ENCODE measurements around the gene ZNF638. TPM values are rescaled to one million over a fixed set of nuclear protein-coding genes. Genes with fewer than 3 reads are reported as not detected.
"Not testable (repeated sequence)": the region's sequence is repeated elsewhere in the genome, so short reads cannot be mapped to it uniquely, and the experiment has no call there.

ZNF638 gene
- total RNA-seq, 1 donor from 2014 or later: 93.5 TPM

DNA sequence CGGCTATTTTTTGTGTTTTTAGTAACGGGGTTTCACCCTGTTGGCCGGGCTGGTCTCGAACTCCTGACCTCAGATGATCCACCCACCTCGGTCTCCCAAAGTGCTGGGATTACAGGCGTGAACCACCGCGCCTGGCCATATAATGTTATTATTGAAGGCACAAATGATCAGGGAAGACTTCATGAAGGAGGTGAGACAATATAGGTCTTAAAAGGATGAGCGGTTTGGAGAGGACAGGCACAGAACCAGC lies 326 bp upstream of the ZNF638 start:
- not testable (repeated sequence) for DNase-seq (ENCODE audit: low spot score)

DNA sequence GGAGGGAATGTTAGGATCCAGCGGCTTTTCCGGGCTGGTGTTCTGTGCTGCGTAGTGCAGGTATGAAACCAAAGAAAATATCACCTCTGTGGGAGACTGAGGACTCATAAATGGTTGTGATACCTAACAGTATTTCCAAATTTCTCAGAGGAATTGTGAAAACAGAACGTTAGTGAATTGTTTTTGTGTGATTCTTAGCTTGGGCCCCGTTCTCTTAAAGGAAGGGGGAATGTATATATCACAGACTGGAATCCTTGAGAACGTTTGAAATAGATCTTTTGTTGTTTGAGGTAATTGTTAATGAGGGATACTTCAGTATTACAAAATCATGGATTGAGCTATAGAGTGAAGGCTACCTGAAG lies 834 bp downstream of the ZNF638 start:
- DNase-seq (ENCODE audit: low spot score): no peak

DNA sequence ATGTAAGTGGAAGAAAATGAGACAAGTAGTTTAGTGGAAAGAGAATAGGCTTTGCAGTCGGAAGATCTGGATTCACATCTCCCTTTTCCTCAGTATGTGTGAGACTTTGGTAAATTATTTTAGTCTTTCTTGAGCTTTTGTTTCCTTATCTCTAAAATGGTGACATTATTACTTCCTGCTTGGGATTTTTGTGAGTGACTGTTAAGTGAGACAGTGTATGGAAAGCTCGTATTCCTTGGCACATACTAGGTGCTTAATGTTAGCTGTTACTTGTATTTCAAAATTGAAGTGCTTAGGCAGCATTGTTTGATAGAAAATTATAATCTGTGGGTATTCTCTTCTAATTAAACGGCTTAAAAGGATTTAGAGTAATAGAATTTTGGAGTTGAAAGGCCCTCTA lies 2.0 kb downstream of the ZNF638 start:
- DNase-seq (ENCODE audit: low spot score): no peak

DNA sequence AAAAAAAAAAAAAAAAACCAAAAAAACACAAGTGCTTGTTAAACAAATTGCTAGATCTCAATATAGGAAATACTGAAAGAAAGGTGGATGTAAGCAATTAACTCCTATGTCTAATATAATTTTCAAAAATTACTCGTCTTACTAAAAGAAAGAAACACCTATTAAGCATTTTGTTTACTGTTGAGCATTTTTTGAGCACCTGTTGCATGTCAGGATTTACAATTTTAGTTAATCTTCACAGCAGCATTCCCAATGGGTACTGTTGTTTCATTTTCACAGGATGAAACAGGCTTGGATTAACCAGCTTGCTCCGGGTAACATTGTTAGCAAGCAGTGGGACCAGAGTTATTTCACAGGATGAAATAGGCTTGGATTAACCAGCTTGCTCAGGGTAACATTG lies 4.8 kb downstream of the ZNF638 start:
- no peak for DNase-seq (ENCODE audit: low spot score)

DNA sequence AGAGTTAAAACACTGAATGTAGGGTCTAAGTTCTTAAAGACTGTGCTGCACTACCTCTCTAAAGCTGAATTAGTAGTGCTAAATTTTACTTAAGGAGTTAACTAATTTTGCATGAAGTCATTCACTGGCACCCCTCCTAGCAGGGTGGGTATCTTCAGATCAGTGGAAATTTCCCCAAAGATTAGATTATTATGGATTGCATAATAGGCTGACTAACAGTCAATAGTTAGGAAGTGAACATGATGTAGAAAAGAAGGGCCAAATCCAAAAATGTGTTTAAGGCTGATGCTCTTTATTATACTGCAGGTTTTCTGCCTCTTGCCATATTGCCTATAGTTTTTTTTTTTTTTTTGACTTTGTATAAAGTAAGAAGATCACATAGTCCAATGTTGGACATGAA lies 5.2 kb downstream of the ZNF638 start:
- no peak for DNase-seq (ENCODE audit: low spot score)

DNA sequence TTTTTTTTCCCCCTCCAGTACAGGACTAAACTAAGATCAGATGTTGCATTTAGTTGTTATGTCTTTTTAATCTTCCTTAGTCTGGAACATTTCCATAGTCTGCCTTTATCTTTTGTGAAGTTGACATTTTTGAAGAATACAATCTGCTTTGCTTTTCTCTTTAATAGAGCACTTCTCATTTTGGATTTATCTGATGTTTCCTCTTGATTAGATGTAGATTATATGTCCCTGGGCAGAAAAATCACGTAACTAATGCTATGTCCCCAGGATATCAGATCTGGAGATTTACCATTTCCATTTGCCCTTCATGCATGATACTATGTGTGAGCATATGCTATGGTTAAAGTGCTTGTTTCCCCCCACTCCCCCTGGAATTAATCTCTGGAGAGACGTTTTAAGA lies 6.2 kb downstream of the ZNF638 start:
- no peak for DNase-seq (ENCODE audit: low spot score)

DNA sequence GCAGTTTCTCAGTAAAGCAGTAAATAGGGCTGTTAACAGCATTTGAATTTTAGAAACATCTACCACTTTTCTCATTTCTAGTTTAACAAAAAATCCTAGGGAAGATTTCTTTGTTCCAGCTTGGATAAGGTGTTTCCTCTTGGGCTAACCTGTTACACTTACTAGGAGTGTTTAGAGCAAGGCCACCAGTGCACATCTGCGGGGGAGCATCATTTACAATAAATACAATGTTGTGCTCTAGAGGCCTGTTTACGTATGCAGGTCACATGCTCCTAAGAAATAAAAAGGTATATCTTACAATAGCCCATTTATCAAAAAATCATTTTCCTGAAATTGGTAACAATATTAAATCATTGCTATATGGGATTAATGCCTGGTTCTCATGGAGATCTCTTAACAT lies 8.1 kb downstream of the ZNF638 start:
- DNase-seq (ENCODE audit: low spot score): no peak

DNA sequence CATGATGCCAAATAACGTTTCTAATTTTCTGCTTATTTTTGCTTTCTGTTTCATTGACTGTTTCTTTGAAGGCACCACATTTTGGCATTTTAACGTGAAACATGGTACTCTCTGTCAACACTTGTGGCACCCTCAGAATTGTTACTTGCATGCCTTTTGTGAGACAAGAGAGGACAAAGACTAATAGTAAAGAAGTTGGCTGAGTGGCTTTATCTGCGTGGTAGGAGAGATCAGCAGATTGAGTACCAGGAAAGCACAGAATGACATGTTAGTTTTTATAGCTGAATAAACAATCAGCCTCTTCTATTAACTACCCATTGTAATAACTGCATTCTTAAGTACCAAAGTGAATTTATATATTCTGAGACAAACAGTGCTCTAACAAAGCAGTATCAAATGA lies 8.6 kb downstream of the ZNF638 start:
- no peak for DNase-seq (ENCODE audit: low spot score)

DNA sequence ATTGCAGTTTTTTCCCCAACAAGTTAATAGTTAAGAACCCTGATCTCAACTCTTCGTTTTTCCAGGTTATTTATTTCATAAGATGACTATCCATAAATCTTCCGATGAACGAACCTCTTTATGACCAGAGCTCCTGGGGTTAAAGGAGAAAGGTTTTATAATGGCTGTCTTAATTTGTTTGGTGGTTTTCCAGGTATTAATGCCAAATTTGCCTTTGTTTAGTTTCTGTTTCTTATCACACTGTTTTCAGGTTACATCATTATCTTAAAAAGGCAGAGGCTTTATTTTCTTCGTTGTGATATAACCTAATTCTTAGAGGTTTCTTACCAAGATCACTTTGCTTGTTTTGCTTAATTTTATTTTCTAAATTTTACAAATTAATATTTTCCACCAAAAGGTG lies 10.1 kb downstream of the ZNF638 start:
- DNase-seq (ENCODE audit: low spot score): no peak

DNA sequence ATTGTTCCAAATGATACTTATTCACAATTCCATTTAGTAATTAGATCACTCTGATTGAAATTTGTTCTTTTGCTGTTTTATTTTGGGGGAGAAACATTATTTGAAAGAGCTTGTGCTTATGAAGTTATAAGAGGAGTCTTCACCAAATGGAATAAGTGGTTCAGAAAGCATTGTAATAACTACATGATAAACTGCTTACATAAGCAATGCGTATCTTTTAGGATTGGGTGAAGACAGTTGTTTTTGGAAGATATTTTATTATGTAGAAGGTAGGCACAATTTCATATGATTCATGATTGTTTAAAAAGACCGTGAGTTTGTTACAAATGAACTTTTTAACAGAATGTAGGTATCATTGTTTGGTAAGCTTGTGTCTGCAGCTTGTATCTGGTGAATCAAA lies 14.5 kb downstream of the ZNF638 start:
- no peak for DNase-seq (ENCODE audit: low spot score)

DNA sequence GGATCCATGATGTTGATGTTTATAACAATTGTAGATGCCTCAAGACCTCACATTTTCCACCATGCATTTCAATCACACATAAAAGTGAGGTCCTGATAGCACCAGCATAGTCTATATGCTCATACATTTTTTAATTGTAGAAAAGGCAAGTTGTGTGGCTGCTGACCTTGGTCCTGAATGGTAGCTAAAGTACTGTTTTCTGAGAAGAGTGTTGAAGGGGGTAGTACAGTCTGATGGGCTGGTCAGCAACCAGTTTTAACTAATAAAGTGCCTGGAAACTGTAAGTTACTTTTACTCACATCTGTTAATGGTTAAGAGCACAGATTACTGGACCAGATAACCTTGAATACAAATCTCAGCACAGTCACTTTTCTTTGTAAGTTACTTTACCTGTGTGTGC lies 15.9 kb downstream of the ZNF638 start:
- no peak for DNase-seq (ENCODE audit: low spot score)

DNA sequence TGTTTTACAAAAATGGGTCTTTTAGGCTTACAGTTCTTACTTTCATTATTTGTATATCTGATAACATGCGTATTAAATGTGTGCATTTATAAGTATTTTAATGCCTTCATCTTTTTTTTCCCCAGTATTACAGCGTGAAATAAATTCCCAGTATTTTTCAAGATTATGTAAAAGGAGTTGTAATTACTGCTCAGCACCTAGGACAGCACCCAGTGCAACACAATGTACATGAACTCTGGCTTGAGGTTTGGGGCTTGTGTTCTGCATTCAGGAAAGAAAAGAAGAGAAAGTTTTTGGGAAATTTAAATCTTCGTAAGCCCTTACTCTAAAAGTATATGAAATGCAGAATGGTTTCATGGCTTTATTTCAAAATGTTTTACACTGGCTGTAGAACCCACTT lies 16.7 kb downstream of the ZNF638 start:
- no peak for DNase-seq (ENCODE audit: low spot score)

DNA sequence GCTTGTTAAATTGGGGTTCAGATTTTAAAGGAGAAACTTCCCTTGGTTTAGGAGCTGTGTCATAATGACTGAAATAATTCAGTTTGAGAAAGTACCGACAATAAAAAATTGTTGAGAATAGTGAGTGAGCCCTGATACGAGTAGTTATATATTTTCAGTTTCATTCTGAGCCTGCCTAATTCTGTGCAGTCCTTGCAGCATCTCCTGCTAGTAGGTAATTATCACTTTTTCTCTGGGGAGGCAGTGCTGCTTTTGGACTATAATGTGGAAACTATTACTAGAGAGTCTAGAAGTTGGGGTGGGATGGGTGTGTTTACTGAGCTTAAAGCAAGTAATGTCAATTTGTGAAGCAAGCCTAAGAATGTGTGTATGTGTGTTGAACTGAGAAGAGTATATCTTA lies 21.7 kb downstream of the ZNF638 start:
- DNase-seq (ENCODE audit: low spot score): no peak

DNA sequence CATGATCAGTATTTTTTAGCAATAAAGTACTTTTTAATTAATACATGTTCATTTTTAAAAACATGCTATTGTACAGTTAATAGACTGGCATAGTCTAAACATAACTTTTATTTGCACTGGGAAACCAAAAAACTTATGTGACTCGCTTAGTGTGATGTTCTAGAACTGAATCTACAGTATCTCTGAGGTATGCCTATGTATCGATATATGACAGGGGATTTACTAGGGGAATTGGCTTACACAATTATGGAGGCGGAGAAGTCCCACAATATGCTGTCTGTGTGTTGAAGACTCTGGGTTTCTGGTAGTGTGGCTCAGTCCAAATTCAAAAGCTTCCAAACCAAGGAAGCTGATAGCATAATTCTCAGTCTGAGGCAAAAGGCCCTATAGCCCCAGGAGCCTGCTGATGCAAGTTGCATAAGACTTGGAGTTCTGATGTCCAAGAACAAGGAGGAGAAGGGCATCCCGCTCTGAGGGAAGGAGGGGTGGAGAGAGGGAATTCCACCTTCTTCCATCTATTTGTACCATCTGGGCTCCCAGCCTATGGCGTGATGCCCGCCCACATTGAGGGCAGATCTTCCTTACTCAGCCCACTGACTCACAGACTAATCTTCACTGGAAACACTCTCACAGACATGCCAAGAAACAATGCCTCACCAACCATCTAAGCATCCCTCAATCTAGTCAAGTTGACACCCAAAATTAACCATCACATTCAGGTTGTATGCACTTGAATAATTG lies 27.5 kb downstream of the ZNF638 start:
- DNase-seq (ENCODE audit: low spot score): no peak

DNA sequence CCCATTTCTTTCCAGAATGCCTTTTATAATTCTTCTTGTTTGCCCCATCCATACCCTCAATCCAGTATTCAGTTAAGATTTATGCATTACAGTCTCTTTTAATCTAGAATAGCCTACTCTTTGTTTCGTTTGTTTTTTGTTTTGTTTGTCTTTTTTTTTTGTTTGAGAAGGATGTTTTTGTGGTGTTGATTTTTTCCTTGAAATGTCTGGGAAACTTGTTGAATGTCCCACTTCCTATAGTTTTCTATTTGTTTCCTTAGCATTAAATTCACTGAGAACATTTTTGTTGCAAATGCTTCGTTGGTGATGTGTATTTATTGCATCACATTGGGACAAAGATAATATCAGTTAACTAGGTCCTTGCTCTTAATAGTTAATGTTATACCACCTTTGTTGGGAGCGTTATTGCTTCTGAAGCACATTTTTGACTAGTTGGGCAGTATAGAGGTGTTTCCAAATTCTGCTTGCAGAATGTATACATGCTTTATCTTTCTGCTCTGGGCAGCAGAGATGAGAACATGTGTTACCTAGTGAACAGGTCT lies 28.9 kb downstream of the ZNF638 start:
- DNase-seq (ENCODE audit: low spot score): no peak

DNA sequence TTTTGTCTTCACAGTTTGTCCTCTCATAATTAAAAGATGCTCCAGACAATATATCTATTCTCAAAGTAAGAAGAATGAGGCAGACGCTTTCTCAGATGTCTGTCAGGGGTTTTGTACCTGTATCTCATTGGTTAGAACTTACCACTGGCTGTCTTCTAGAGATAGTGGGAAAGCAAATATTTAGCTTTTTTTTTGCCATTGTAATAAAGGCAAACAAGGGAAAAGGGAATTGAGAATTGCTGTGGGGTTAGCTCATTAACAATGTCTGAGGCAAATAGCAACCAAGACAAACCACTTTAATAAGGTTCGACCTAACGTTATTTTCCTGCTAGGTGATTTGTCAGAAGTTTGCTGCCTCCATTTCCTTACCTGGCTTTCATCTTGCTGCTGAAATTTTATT lies 30.0 kb downstream of the ZNF638 start:
- no peak for DNase-seq (ENCODE audit: low spot score)

DNA sequence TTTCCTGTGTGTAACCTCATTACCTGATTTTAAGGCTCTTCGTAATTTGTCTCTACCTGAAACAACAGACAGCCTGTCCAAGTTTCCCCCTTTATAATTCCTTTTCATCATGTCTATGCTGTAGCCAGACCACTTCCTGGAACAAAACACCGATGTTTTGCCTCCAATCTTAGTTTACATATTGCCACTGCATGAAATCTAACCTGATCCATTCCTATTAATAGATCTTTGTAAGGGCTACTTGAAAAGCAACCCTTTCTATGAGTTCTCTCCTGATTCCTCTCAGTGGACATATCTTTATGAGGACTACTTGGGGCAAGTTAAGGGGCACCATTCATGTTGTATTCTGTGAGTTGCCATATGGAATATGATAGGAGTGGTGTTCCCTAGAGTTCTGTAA lies 30.9 kb downstream of the ZNF638 start:
- no peak for DNase-seq (ENCODE audit: low spot score)

DNA sequence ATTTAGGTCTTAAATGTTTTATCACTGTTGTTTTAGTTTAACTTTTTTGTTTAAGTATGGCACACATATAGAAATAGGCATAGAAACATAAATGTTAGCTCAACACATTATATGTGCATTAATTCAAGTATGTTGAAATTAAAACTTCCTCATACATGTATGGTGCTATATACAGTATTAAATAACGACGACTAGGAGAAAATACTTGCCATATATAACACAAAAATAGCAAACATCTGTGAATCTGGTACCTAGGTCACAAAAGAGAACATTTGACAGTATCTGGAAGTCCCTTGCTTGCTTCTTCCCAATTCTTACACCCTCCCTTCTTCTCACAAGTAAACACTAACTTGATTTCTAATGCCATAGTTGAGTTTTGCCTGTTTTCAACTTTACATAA lies 38.4 kb downstream of the ZNF638 start:
- DNase-seq (ENCODE audit: low spot score): no peak

DNA sequence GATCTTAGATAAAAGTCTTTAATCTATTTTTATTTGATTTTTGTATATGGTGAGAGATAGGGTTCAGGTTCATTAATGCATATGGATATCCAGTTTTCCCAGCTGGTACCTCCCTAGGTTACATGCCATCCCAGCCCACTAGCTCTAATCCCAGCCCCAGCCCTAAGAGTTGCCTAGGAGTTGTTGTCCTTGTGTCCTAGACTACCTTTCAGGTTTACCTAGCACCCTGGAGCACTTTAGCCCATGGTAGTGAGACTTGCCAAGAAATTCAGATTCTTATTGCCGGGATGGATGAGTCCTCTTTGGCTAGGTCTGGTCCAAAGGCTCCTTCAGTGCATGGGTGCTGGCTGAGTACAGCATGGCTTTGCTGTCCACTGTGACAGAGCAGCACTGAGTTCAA lies 40.5 kb downstream of the ZNF638 start:
- no peak for DNase-seq (ENCODE audit: low spot score)

DNA sequence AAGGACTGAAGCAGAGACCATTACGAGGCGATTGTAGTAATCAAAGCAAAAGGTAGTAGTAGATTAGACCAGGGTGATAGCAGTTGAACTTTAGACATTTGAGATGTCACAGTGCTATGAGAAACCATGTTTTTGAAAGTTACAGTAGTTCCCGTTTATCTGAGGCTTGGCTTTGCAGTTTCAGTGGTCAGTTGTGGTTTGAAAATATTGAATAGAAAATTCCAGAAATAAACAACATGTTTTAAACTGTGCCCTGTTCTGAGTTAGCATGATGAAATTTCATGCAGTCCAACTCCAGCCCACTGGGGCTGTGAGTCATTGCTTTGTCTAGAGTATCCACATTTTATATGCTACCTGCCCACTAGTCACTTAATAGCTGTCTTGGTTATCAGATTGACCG lies 47.5 kb downstream of the ZNF638 start:
- no peak for DNase-seq (ENCODE audit: low spot score)

DNA sequence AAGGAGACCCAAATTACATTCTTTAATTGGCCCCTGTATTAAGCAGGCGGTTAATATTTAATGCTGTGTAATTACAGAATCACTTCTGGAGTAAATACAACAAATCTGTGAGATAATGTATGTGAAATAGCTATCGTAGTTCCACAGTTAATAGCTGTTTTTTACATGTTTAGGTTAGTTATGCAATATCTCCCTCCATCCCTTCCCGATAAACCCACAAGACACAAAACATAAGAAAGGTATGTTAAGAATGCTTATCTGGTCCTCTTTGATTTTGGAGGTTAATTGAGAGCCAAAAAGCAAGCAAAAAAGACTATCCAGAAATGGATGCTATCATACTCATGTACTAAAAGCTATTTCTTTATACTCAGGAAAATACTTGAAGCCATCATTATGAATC lies 49.1 kb downstream of the ZNF638 start:
- no peak for DNase-seq (ENCODE audit: low spot score)

DNA sequence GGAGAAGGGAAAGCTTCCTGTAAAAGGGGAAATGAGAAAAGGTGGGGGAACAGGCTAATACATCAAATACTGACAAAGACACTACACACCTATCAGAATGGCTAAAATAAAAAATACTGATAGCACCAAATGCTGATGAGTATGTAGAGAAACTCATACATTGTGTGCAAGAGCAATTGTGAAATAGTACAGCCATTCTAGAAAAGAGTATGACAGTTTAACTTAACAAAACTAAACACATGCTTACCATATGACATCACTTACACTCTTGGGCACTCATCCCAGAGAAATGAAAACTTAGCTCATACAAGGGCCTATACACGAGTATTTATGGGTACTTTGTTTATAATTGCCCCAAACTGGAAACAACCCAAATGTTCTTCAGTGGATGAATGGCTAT lies 53.4 kb downstream of the ZNF638 start:
- no peak for DNase-seq (ENCODE audit: low spot score)

DNA sequence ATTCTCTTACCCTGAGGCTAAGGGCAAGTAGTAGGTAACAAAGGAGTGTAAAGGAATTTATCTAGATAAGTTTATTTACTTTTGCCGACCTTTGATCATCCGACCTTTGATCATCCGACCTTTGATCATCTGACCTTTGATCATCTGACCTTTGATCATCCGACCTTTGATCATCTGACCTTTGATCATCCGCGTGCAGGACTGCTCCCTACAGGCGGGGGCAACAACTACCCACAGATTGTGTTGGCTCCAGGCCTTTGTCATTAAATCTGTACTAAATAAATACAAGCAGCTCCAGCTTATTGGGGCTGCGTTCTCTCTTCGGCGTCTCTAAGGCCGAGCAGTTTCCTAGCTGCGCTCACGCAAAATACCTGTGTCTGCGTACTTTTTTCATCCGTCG lies 56.6 kb downstream of the ZNF638 start:
- no peak for DNase-seq (ENCODE audit: low spot score)
